ENCODE data around the gene LRP1B.

GRCh38 chr2:141497272-141497671 is 633.5 kb downstream of the LRP1B start:
- TF ChIP-seq CTCF (IDR thresholded peaks at IDR 0.05): no peak
- TF ChIP-seq POLR2A (IDR thresholded peaks at IDR 0.05): no peak

Measured in right lobe of liver (tissue), 4 donors.